SW 1271 (cell line): ENCODE data around the gene GMIP.

Experiments used
- DNase-seq, 2 experiments: peaks; one replicate each; lab custom pipeline; 2025; lab: John Stamatoyannopoulos, UW

GMIP gene

GRCh38 chr19:19635313-19635702 is 8.1 kb downstream of the GMIP start:
- no peak for DNase-seq

GRCh38 chr19:19634516-19635312 is 8.7 kb downstream of the GMIP start:
- no peak for DNase-seq

- DNase-seq = no peak
These were observed 9.5 kb downstream of the GMIP start for GRCh38 chr19:19633711-19634515.

- DNase-seq = no peak
These were observed 10.8 kb downstream of the GMIP start for GRCh38 chr19:19632661-19633060.

- no peak for DNase-seq
These were observed 12.1 kb downstream of the GMIP start for GRCh38 chr19:19631346-19631745.

- DNase-seq = no peak
These were observed 13.0 kb downstream of the GMIP start for GRCh38 chr19:19630426-19630825.

GRCh38 chr19:19630062-19630414 is 13.4 kb downstream of the GMIP start:
- no peak for DNase-seq

- no peak for DNase-seq
These were observed 14.8 kb downstream of the GMIP start for GRCh38 chr19:19628501-19629134.

GRCh38 chr19:19627621-19628500 is 15.6 kb downstream of the GMIP start, which contains the start of gene LPAR2:
TSS of gene LPAR2 (minus strand) at chr19:19628220. CDS start at chr19:19627275, 945 bp downstream.
- no peak for DNase-seq

GRCh38 chr19:19626516-19627472 is 16.7 kb downstream of the GMIP start:
- no peak for DNase-seq

GRCh38 chr19:19624032-19624570 is 19.4 kb downstream of the GMIP start:
- no peak for DNase-seq

- no peak for DNase-seq
These were observed 20.1 kb downstream of the GMIP start for GRCh38 chr19:19623383-19623782.

- DNase-seq = no peak
These were observed 23.6 kb downstream of the GMIP start for GRCh38 chr19:19619849-19620210.

- no peak for DNase-seq
These were observed 24.1 kb downstream of the GMIP start for GRCh38 chr19:19619181-19619848.

GRCh38 chr19:19618219-19619051 is 25.0 kb downstream of the GMIP start, which contains the start of gene PBX4:
TSS of gene PBX4 (minus strand) at chr19:19618687. CDS start at chr19:19618629, 58 bp downstream.
- peak; percentile 81 to 93 for DNase-seq

GRCh38 chr19:19615086-19615485 is 28.4 kb downstream of the GMIP start:
- DNase-seq = peak in 1 of 2 experiments; percentile 36

GRCh38 chr19:19613506-19613905 is 30.0 kb downstream of the GMIP start:
- peak in 1 of 2 experiments; percentile 30 for DNase-seq

GRCh38 chr19:19610376-19611202 is 32.9 kb downstream of the GMIP start:
- DNase-seq = no peak
